LNCAP (cell line): Measurements from ENCODE around the gene KCNC4.

Source experiments
- TF ChIP-seq, protein P1 (sequence below): fragments of 450-650 bp; IDR thresholded peaks from 2 replicates; pipeline ENCODE4 v1.5.1; 2017; ENCODE audit warnings: mild to moderate bottlenecking

Gene KCNC4

DNA sequence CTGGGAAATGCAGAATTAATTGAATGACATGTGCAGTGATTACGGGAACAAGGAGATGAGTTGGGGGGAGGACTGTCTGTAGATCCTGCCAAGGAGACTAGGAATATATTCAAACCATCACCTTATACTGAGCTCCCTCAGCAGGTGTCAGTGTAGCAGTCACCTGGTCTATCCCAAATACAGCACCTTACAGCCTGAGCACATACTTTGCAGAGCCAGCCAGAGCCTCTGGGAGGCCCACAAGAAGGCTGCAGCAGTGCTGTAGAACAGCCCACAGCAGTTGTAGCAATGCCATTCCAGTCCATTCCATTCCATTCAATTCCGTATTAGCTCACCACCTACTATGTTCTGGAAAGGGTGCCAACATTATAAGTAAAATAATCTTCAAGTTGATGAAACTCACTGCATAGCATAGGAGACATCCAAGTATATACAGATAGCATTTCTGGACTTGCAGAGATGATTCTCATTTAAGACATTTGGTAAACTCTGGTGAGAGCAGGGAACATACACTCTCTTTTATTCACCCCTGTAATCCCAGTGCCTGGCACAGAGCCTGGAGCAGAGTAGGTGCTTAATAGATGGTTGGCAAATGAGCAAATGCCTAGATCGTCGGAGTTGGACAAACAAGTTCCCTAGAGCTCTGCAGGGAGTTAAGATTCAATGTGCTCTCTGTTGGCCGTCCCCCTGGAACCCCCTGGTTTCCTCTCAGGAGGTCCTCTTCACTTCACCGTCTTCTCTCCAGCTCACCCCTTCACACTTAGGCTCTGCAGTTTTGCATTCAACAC lies 44.7 kb downstream of the KCNC4 start:
- TF ChIP-seq, protein P1, sequence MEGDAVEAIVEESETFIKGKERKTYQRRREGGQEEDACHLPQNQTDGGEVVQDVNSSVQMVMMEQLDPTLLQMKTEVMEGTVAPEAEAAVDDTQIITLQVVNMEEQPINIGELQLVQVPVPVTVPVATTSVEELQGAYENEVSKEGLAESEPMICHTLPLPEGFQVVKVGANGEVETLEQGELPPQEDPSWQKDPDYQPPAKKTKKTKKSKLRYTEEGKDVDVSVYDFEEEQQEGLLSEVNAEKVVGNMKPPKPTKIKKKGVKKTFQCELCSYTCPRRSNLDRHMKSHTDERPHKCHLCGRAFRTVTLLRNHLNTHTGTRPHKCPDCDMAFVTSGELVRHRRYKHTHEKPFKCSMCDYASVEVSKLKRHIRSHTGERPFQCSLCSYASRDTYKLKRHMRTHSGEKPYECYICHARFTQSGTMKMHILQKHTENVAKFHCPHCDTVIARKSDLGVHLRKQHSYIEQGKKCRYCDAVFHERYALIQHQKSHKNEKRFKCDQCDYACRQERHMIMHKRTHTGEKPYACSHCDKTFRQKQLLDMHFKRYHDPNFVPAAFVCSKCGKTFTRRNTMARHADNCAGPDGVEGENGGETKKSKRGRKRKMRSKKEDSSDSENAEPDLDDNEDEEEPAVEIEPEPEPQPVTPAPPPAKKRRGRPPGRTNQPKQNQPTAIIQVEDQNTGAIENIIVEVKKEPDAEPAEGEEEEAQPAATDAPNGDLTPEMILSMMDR = no peak

DNA sequence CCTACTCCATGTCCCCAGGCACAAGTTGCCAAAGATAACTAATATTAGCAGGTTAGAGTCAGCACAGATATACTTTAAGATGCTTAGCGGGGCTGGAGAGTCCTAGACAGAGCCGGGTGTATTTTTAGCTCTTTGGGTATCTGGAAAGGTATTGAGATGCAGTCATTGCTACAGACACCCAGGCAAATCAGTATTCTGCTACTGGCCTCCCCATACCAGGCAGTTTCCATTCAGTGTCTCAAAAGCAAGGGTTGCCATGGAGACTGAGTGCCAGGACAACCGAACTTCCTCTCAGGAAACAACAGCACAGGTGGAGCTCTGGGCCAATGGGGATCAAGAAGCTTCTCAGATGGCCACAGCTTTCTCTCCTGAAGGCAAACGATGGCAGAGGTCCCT lies 45.3 kb downstream of the KCNC4 start:
- TF ChIP-seq, protein P1 = no peak

DNA sequence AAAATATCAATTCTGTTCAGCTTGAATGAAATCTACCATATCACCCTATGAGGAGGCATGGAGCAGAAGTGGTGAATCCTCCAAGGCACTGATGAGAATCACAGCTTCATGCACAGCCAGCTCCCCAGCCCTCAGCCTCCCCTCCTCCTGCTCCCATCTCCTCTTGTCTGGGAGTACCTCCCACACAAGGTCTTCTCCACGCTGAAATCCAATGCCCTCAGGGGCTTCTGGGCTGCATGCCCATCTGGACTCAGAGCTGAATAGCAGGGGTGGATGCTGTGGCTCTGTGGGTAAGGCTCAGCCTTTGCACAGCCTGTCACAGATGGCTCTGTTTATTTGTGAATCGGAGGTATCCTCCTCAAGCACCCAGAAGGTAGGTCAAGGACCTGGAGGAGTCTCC lies 48.6 kb downstream of the KCNC4 start:
- TF ChIP-seq, protein P1 = no peak

- TF ChIP-seq, protein P1 = no peak
Measured at GRCh38 chr1:110259770-110260169, 49.7 kb downstream of the KCNC4 start.
